ENCODE measurements around the gene PLXNA2. TPM values are rescaled to one million over a fixed set of nuclear protein-coding genes. Genes with fewer than 3 reads are reported as not detected.

PLXNA2 gene
- total and polyA plus RNA-seq, 2 donors (not counting 3 experiments of a cell fraction or from before 2014, with no cell fraction given): 42.6 to 229 TPM

GRCh38 chr1:208036106-208036808, 207.9 kb downstream of the PLXNA2 start:
- Histone ChIP-seq H3K9me1 (replicated peaks; ENCODE audit: control insufficient read depth, extremely low read depth, insufficient read depth, low read length) (no peaks in the 10 kb centered on the region), H3K4me1 (ENCODE audit: control insufficient read depth, extremely low read depth, insufficient read depth, low read length) (peaks cover 20% of the 10 kb centered on the region), H3K9ac (replicated peaks; ENCODE audit: extremely low read depth, insufficient read depth, low read length) (no peak overlapping the region), H3K27me3 (ENCODE audit: control insufficient read depth in 2 of 2, insufficient read depth in 2 of 2, low read length in 2 of 2) (no peaks in the 10 kb centered on the region), H3K27ac (ENCODE audit: insufficient read depth, low read depth, low read length) (no peak overlapping the region), H4K20me1 (replicated peaks; ENCODE audit: control insufficient read depth, extremely low read depth, insufficient read depth, low read length) (no peaks in the 10 kb centered on the region), H3K9me3 (replicated peaks; ENCODE audit: control insufficient read depth, insufficient read depth, low read length) (no peaks in the 10 kb centered on the region), H3K4me2 (ENCODE audit: insufficient read depth, low read length) (no peak overlapping the region), H3K4me3 (replicated peaks in 1 of 3; ENCODE audit: insufficient read depth in 1 of 3, low read depth in 1 of 3, low read length in 3 of 3) (no peak overlapping the region), H2AFZ (ENCODE audit: low read depth, low read length) (no peak overlapping the region), H3K79me2 (ENCODE audit: control insufficient read depth, insufficient read depth, low read length) (no peaks in the 10 kb centered on the region), H3K36me3 (ENCODE audit: control insufficient read depth in 2 of 2, extremely low read depth in 1 of 2, insufficient read depth in 2 of 2, low read length in 2 of 2) (peaks cover 53 to 71% of the 10 kb centered on the region in 2 experiments)
- TF ChIP-seq CTCF (IDR thresholded peaks at IDR 0.05; ENCODE audit: extremely low read depth in 1 of 2, insufficient read depth in 1 of 2, low read depth in 1 of 2, low read length in 2 of 2) (peak in 1 of 2 donors; percentile 4), MAX (IDR thresholded peaks at IDR 0.05; ENCODE audit: insufficient read depth, insufficient read length) (no peak)
- ChIA-PET CTCF (interaction anchor here (1.2 to 3.1 kb wide), 3 partner anchors 14 to 209 kb away, joined by 3 to 15 read pairs (median 3); no protein-coding TSS in a partner anchor), POLR2A (no interaction called here)
- intact Hi-C loops (cut with micrococcal nuclease): no loop called here
- no peak for DNase-seq (ENCODE audit: low read depth, low spot score)
- FAIRE-seq: peak; percentile 49
- no TSS peak for BruUV-seq (replicated peaks)
- dilution Hi-C loops (cut with MboI; ENCODE audit: extremely low pct_ligation_motif_present, low sequenced_read_pairs): no loop called here

- dilution Hi-C loops (cut with MboI; ENCODE audit: extremely low pct_ligation_motif_present, low sequenced_read_pairs) (no loop called here), intact Hi-C loops (cut with micrococcal nuclease) (loop anchor here (5.0 kb wide), 1 partner anchor 208 kb away; the partner anchor contains the start of gene PLXNA2)
- no peaks in the 10 kb centered on the region for H3K9me1 ChIP-seq (replicated peaks; ENCODE audit: control insufficient read depth, extremely low read depth, insufficient read depth, low read length)
- H2AFZ ChIP-seq (ENCODE audit: low read depth, low read length): no peak overlapping the region
- CTCF ChIA-PET: interaction anchor here (1.7 to 3.1 kb wide), 2 partner anchors 12 to 211 kb away, joined by 4 to 15 read pairs; no protein-coding TSS in a partner anchor
- no peak overlapping the region for H3K4me2 ChIP-seq (ENCODE audit: insufficient read depth, low read length)
- H3K4me1 ChIP-seq (ENCODE audit: control insufficient read depth, extremely low read depth, insufficient read depth, low read length): peaks cover 41% of the 10 kb centered on the region
- no peaks in the 10 kb centered on the region for H3K9me3 ChIP-seq (replicated peaks; ENCODE audit: control insufficient read depth, insufficient read depth, low read length)
- H3K27me3 ChIP-seq (ENCODE audit: control insufficient read depth in 2 of 2, insufficient read depth in 2 of 2, low read length in 2 of 2): no peaks in the 10 kb centered on the region
- no peak overlapping the region for H3K27ac ChIP-seq (ENCODE audit: insufficient read depth, low read depth, low read length)
- no peak overlapping the region for H3K9ac ChIP-seq (replicated peaks; ENCODE audit: extremely low read depth, insufficient read depth, low read length)
- DNase-seq (ENCODE audit: low read depth, low spot score) (no peak), FAIRE-seq (no peak)
- TF ChIP-seq CTCF (IDR thresholded peaks at IDR 0.05; ENCODE audit: extremely low read depth in 1 of 2, insufficient read depth in 1 of 2, low read depth in 1 of 2, low read length in 2 of 2) (no peak), JUN (IDR thresholded peaks at IDR 0.05; ENCODE audit: borderline replicate concordance, insufficient read depth, insufficient read length, low read depth) (no peak), GATA2 (IDR thresholded peaks at IDR 0.05; ENCODE audit: insufficient read depth, insufficient read length, low read depth, low read length) (no peak), POLR2A (IDR thresholded peaks at IDR 0.05; ENCODE audit: low read depth, low read length) (no peak), POLR2AphosphoS5 (IDR thresholded peaks at IDR 0.05; ENCODE audit: insufficient read depth, low read depth, low read length) (no peak), FOS (IDR thresholded peaks at IDR 0.05; ENCODE audit: borderline replicate concordance, insufficient read depth, low read length) (no peak), MAX (IDR thresholded peaks at IDR 0.05; ENCODE audit: insufficient read depth, insufficient read length) (no peak), EZH2 (IDR thresholded peaks at IDR 0.05; ENCODE audit: borderline replicate concordance, low read depth, low read length, severe bottlenecking) (no peak), MYC (IDR thresholded peaks at IDR 0.05; ENCODE audit: low read depth, low read length) (no peak)
- H4K20me1 ChIP-seq (replicated peaks; ENCODE audit: control insufficient read depth, extremely low read depth, insufficient read depth, low read length): no peaks in the 10 kb centered on the region
- POLR2A ChIA-PET: no interaction called here
- no TSS peak for BruUV-seq (replicated peaks)
- no peak overlapping the region for H3K4me3 ChIP-seq (replicated peaks in 1 of 3; ENCODE audit: insufficient read depth in 1 of 3, low read depth in 1 of 3, low read length in 3 of 3)
- H3K36me3 ChIP-seq (ENCODE audit: control insufficient read depth in 2 of 2, extremely low read depth in 1 of 2, insufficient read depth in 2 of 2, low read length in 2 of 2): peaks cover 40 to 53% of the 10 kb centered on the region in 2 experiments
- no peaks in the 10 kb centered on the region for H3K79me2 ChIP-seq (ENCODE audit: control insufficient read depth, insufficient read depth, low read length)
These were observed 210.0 kb downstream of the PLXNA2 start for GRCh38 chr1:208034135-208034534.
